SH-SY5Y (cell line): ENCODE results near the gene CDH20.

Source experiments
- GATA2 ChIP-seq: IDR thresholded peaks from 2 replicates; pipeline ENCODE4 v1.6.1; 2011; ENCODE audit warnings: mild to moderate bottlenecking, low read depth, low read length
- GATA3 ChIP-seq: IDR thresholded peaks from 2 replicates; pipeline ENCODE4 v1.6.1; 2011; ENCODE audit warnings: low read depth, mild to moderate bottlenecking, low read length, moderate library complexity

Gene CDH20

GRCh38 chr18:61580046-61580445 is 246.8 kb downstream of the CDH20 start:
- TF ChIP-seq GATA3 (no peak), GATA2 (no peak)

GRCh38 chr18:61581578-61582201 is 248.5 kb downstream of the CDH20 start:
- no peak for TF ChIP-seq GATA2
- no peak for TF ChIP-seq GATA3

- no peak for TF ChIP-seq GATA3
- no peak for TF ChIP-seq GATA2
These were observed 249.0 kb downstream of the CDH20 start for GRCh38 chr18:61582202-61582710.

- TF ChIP-seq GATA3, result no peak
- TF ChIP-seq GATA2, result no peak
These were observed 250.3 kb downstream of the CDH20 start for GRCh38 chr18:61583548-61583947.

GRCh38 chr18:61587865-61588264 is 254.6 kb downstream of the CDH20 start:
- no peak for TF ChIP-seq GATA3
- no peak for TF ChIP-seq GATA2

- TF ChIP-seq GATA2, result no peak
- no peak for TF ChIP-seq GATA3
These were observed 256.0 kb downstream of the CDH20 start for GRCh38 chr18:61589053-61589723.

GRCh38 chr18:61589724-61590065 is 256.5 kb downstream of the CDH20 start:
- no peak for TF ChIP-seq GATA2
- TF ChIP-seq GATA3, result no peak

GRCh38 chr18:61591253-61591652 is 258.0 kb downstream of the CDH20 start:
- TF ChIP-seq GATA2, result no peak
- no peak for TF ChIP-seq GATA3

GRCh38 chr18:61595615-61596251 is 262.5 kb downstream of the CDH20 start:
- no peak for TF ChIP-seq GATA2
- TF ChIP-seq GATA3, result no peak

- TF ChIP-seq GATA3 (no peak), GATA2 (no peak)
These were observed 263.1 kb downstream of the CDH20 start for GRCh38 chr18:61596296-61596695.

GRCh38 chr18:61597316-61597715 is 264.1 kb downstream of the CDH20 start:
- TF ChIP-seq GATA3, result no peak
- TF ChIP-seq GATA2, result no peak

GRCh38 chr18:61600422-61600821 is 267.2 kb downstream of the CDH20 start:
- TF ChIP-seq GATA2 (no peak), GATA3 (no peak)

- TF ChIP-seq GATA2, result no peak
- no peak for TF ChIP-seq GATA3
These were observed 269.6 kb downstream of the CDH20 start for GRCh38 chr18:61602836-61603235.
